GM18502 (cell line): ENCODE results near the gene CGB5.
"Not testable (repeated sequence)": the region's sequence is repeated elsewhere in the genome, so short reads cannot be mapped to it uniquely, and the experiment has no call there.

Source experiments
- ATAC-seq: cut with Tn5 transposase; IDR thresholded peaks from one replicate; pipeline ENCODE4 v1.9.1; 2021; ENCODE audit warnings: mild to moderate bottlenecking; ENCODE audit not compliant: unreplicated experiment, poor library complexity

The CGB5 gene

GRCh38 chr19:49043548-49043947 is at the start of gene CGB5:
CGB5 (plus strand) TSS chr19:49043848; CDS start chr19:49044210, 362 bp downstream.
- ATAC-seq: not testable (repeated sequence)

GRCh38 chr19:48994035-48994386 is 49.6 kb upstream of the CGB5 start:
- no peak for ATAC-seq

- no peak for ATAC-seq
Measured at GRCh38 chr19:48997972-48998371, 45.7 kb upstream of the CGB5 start.

DNA sequence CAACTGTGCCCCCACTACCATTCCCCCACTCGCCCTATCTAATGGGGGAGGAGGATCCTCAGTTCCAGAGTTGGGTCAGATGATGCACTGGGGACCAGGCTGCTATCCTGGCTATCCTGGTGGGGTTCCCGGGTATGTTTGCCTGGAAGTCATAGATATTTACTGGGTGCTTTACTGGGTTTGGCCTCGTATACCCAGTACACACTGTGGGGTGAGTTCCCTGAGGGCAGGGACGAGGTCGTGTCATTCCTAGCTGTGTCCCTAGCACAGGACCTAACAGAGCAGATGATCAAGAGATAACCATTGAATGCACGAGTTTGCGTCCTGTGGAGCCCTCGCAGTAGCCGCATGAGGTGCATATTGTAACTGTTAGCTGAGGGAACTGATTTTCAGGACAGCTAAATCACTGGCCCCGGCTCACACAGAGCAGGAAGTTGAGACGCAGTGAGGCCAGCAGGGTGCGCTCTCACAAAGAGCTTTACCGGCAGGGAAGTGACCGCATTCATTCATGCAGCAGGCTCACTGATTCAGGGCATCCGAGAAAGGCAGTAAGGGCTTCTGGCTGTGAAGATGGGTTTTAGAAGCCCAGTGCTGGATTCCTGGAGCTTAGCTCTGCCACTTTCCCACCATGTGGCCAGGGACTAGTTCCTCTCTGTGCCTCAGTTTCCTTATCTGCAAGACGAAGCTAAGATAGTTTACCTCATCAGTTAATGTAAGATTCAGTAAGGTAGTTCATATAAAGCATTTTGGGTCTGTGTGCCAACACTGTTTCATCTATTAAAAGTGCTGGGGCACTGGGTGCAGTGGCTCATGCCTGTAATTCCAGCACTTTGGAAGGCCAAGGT is 43.9 kb upstream of the CGB5 start:
- ATAC-seq: no peak

DNA sequence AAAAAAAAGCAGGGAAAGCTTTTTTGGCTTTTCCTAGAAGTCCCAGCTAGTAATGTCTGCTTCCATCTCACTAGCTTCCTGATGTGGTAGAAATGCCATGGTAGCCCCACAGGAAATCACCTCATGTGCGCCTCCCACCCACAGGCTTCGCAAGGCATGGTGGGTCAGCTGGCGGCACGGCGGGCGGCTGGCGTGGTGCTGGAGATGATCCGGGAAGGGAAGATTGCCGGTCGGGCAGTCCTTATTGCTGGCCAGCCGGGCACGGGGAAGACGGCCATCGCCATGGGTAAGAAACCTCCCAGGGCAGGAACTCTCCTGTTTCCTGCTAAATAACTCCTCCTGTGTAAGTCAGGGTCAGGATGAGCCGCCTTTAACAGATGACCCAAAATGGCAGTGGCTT is 39.5 kb upstream of the CGB5 start:
- no peak for ATAC-seq

DNA sequence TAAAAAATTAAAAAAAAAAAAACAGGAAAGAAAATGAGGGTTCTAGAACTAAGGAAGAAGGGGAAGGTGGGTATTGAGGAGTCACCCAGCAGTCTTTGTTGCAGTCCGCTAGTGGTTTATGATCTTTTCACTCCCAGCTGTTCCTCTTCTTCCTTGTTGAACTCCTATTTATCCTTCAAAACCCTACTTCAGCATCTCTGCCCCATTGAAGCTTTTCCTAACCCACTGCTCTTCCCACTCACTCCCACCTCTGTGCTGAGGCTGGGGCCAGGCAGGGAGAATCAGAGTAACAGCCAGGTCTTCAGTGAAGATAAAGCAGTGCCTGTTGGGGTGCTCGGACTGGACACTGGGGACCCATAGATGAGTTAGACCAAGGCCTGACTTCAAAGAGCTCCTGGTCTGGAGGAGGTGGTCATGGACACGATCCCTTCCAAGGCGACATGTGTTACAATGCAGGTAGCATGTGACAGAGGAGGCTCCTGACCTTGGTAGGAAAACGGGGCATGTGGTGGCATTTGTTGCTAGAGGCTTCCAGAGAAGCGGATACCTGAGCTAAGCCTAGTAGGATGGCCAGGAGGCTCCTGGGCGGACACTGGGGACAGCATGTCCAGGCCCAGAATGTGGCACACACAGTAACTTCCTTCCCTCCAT is 38.6 kb upstream of the CGB5 start:
- no peak for ATAC-seq

GRCh38 chr19:49006905-49007304 is 36.7 kb upstream of the CGB5 start:
- no peak for ATAC-seq

DNA sequence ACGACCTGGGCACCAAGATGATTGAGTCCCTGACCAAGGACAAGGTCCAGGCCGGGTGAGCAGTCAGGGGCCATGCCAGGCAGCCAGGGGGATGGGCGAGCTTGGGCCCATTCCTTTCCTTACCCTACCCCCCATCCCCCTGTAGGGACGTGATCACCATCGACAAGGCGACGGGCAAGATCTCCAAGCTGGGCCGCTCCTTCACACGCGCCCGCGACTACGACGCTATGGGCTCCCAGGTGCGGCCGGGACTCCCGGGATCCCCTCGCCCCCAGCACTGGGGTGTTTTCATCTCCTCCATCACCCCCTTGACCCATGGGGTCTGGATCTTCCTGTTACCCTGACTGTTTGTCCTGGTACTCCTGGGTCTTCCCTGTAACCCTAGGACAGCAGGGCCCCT is 33.8 kb upstream of the CGB5 start:
- no peak for ATAC-seq

GRCh38 chr19:49010453-49010852 is 33.2 kb upstream of the CGB5 start:
- ATAC-seq: no peak

DNA sequence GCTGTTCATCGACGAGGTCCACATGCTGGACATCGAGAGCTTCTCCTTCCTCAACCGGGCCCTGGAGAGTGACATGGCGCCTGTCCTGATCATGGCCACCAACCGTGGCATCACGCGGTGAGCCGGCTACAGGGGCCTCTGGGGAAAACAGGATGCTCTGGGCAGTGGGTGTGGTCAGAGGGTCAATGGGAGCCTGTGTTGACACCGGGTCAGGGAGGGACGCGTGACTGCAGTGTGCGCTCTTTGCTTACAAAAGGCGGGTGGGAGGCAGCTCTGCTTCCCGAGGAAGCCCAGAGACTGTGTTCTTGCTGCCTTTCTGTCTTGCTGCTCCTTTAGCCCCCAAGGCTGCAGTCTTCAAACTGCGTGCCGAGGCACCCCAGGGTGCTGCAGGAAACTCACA is 32.5 kb upstream of the CGB5 start:
- no peak for ATAC-seq

- ATAC-seq: no peak
Measured at GRCh38 chr19:49014123-49014869, 29.4 kb upstream of the CGB5 start.

DNA sequence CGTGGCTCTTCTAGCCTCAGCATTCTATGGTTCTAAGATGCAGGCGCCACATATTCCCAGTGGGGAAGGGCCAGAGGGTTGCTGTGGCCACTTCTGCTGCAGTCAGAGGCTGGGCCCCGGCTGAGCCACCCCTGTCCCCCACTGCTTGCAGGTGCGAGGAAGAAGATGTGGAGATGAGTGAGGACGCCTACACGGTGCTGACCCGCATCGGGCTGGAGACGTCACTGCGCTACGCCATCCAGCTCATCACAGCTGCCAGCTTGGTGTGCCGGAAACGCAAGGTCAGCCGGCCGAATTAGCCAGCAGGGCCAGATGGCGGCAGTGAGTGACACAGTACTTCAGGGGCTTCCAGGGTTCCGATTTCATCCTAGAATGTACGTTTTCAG is 28.8 kb upstream of the CGB5 start:
- no peak for ATAC-seq

- no peak for ATAC-seq
Measured at GRCh38 chr19:49016067-49016839, 27.4 kb upstream of the CGB5 start.

GRCh38 chr19:49017041-49017665 is 26.5 kb upstream of the CGB5 start, which contains the start of gene LHB:
LHB (minus strand) TSS chr19:49017091; CDS start chr19:49017081, 10 bp downstream.
- no peak for ATAC-seq

DNA sequence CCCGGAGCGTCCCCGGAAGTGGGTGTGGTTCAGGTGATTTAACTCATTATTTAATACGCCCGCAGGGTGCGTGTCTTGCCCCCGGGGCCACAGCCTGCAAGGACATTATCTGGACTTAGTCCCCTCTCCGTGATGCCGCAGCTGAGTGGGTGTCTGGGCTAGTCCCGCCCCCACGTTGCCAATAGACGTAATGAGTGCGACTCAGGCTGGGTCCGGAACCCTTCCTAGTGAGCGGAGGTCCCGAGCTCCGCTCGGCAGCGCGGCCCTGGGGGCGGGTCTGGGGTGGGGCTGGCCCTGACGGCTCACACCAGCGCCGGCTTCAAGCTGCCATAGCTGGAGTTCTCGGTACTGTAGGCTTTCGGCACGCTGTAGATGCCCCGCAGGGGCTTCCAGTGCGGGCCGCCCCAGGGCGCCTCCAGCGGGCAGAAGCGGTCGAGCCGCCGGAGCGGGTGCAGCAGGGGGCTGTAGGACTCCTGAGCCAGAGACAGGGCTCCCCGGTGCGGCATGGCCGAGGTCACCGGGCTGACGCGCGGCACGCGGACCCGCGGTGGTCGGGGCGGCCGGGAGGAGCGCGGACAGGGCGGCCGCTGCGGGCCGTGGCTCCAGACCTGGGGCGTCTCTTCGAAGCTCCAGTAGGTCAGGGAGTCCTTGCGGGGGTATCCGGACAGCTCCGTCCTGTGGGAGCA is 25.8 kb upstream of the CGB5 start:
- ATAC-seq: no peak

DNA sequence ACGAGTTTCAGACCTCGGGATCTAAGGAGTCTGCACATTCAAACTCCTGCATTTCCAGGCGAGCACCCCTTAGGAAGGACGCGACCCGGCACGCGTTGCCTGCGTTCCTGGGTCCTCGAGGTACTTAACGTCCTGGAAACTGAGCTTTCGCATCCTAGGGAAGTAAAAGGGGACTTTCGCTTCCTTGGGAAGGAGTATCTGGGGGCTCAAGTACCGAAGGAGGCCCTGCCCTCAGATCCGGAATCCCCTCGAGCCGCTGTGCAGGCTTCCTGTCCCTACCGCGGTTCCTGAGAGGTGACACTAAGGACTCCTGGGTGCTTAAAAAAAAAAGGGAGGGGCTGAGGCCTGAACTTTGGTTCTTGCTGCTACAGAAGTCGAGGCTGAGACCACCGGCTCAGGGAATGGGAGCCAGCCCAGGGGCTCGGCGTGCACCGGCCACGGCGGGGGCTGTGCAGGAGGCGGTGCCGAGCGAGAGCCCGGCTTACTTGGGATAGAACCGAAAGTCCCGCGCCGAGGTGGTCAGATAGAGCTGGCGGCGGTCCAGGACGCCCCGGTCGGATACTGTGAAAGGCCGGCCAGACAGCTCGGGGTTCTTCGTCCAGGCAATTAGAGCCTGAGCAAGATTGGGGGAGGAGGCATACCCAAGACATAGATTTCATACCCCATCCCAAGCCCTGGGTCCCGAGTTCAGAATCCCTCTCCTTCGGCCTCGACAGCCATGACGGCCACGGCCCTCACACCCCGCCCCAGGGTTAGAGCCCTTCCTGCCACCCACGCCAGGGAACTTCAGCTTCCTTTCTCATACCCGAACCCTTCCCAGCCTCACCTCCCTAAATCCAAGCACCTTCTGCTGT is 25.0 kb upstream of the CGB5 start:
- ATAC-seq: not testable (repeated sequence)

GRCh38 chr19:49019242-49019932 is 24.3 kb upstream of the CGB5 start:
- ATAC-seq: no peak

DNA sequence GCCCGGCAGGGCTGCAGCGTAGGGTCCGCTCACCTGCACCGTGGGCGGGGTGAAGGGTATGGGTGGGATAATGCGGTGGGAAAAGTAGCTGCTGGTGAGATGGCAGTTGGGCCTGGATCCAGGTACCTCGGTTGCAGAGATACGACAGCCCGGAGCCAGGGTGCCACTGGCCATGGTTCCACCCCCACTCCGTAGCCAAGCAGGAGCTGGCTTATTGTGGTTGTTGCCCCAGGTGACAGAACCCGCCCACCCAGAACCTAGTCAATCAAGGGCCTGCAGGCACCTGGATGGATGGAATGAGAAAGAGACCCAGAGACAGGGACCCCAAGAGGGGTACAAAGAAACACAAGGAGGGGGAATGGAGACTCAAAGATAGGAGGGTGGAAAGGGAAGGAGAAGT is 23.3 kb upstream of the CGB5 start:
- ATAC-seq: no peak
